ENCODE results near the gene IL17RA.
A peak's percentile ranks its signal among the peaks of the same experiment; 100 is the strongest.

The IL17RA gene

DNA sequence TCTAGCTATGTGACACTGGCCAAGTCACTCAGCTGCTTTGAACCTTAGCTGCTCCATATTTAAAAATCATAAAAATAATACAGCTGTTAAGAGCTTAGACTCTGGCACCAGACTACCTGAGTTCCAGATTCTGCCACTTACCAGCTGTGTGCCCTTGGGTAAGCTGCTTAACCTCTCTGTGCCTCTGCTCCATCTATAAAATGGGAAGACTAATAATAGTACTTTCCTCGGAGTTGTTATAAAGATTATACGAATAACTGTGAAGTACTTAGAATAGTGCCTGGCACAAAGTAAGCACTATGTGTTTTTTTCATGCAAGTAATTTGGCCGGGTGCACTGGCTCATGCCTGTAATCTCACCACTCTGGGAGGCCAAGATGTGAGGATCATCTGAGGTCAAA, 72.9 kb downstream of the IL17RA start:
- peaks cover 37% of the 10 kb centered on the region for H4K20me1 ChIP-seq (ENCODE audit: insufficient read depth, low read length, poor library complexity, severe bottlenecking)
- peak overlapping the region; percentile 79 for H3K4me2 ChIP-seq (ENCODE audit: low read depth, low read length, poor library complexity, severe bottlenecking)
- no peaks in the 10 kb centered on the region for H3K36me3 ChIP-seq (ENCODE audit: insufficient read depth, low read length)
- no peak overlapping the region for H2AFZ ChIP-seq (ENCODE audit: low read length)
- H3K9me2 ChIP-seq (replicated peaks; ENCODE audit: low read depth, low read length) = no peaks in the 10 kb centered on the region
- peak overlapping the region; percentile 78 for H3K4me3 ChIP-seq (ENCODE audit: low read length, poor library complexity, severe bottlenecking)
- TF ChIP-seq, protein P1, sequence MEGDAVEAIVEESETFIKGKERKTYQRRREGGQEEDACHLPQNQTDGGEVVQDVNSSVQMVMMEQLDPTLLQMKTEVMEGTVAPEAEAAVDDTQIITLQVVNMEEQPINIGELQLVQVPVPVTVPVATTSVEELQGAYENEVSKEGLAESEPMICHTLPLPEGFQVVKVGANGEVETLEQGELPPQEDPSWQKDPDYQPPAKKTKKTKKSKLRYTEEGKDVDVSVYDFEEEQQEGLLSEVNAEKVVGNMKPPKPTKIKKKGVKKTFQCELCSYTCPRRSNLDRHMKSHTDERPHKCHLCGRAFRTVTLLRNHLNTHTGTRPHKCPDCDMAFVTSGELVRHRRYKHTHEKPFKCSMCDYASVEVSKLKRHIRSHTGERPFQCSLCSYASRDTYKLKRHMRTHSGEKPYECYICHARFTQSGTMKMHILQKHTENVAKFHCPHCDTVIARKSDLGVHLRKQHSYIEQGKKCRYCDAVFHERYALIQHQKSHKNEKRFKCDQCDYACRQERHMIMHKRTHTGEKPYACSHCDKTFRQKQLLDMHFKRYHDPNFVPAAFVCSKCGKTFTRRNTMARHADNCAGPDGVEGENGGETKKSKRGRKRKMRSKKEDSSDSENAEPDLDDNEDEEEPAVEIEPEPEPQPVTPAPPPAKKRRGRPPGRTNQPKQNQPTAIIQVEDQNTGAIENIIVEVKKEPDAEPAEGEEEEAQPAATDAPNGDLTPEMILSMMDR (conservative IDR thresholded peaks at IDR 0.05; ENCODE audit: low read length) = no peak
- TF ChIP-seq EZH2phosphoT487 (IDR thresholded peaks at IDR 0.05; ENCODE audit: borderline replicate concordance) = no peak
- H3K9ac ChIP-seq (ENCODE audit: low read depth, low read length, poor library complexity, severe bottlenecking) = peak overlapping the region; percentile 69
- peaks cover 34% of the 10 kb centered on the region for H3K4me1 ChIP-seq (ENCODE audit: insufficient read depth, low read length, poor library complexity, severe bottlenecking)
- H3K9me3 ChIP-seq (ENCODE audit: insufficient read depth, low read depth, low read length) = no peaks in the 10 kb centered on the region
- H3K27me3 ChIP-seq (ENCODE audit: insufficient read depth, low read length, poor library complexity, severe bottlenecking) = no peaks in the 10 kb centered on the region
- H3F3A ChIP-seq (ENCODE audit: low read depth) = no peaks in the 10 kb centered on the region
- H3K79me2 ChIP-seq (ENCODE audit: insufficient read depth, low read length) = peaks cover 60% of the 10 kb centered on the region

DNA sequence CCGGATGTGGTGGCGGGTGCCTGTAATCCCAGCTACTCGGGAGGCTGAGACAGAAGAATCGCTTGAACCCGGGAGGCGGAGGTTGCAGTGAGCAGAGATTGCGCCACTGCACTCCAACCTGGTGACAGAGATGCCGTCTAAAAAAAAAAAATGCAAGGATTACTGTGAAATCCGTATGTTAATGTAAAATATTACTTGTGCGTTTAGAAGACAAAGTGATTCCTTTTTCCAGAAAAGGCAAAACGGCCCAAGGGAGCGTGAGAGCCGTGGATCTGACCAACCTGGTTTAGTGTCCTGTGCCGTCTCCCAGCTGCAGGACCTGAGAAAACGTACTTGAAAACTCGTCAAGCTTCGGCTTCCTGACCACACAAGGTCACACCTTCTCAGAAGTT, 73.4 kb downstream of the IL17RA start:
- no peaks in the 10 kb centered on the region for H3K36me3 ChIP-seq (ENCODE audit: insufficient read depth, low read length)
- H3K4me1 ChIP-seq (ENCODE audit: insufficient read depth, low read length, poor library complexity, severe bottlenecking) = peaks cover 30% of the 10 kb centered on the region
- TF ChIP-seq, protein P1 (conservative IDR thresholded peaks at IDR 0.05; ENCODE audit: low read length) = no peak
- TF ChIP-seq EZH2phosphoT487 (IDR thresholded peaks at IDR 0.05; ENCODE audit: borderline replicate concordance) = no peak
- peak overlapping the region; percentile 69 for H3K9ac ChIP-seq (ENCODE audit: low read depth, low read length, poor library complexity, severe bottlenecking)
- peak overlapping the region; percentile 78 for H3K4me3 ChIP-seq (ENCODE audit: low read length, poor library complexity, severe bottlenecking)
- H3F3A ChIP-seq (ENCODE audit: low read depth) = no peaks in the 10 kb centered on the region
- H2AFZ ChIP-seq (ENCODE audit: low read length) = peak overlapping the region; percentile 84; the same call in 1 of the 2 replicates
- H3K9me2 ChIP-seq (replicated peaks; ENCODE audit: low read depth, low read length) = no peaks in the 10 kb centered on the region
- H3K79me2 ChIP-seq (ENCODE audit: insufficient read depth, low read length) = peaks cover 56% of the 10 kb centered on the region
- no peaks in the 10 kb centered on the region for H3K27me3 ChIP-seq (ENCODE audit: insufficient read depth, low read length, poor library complexity, severe bottlenecking)
- H4K20me1 ChIP-seq (ENCODE audit: insufficient read depth, low read length, poor library complexity, severe bottlenecking) = peaks cover 32% of the 10 kb centered on the region
- H3K4me2 ChIP-seq (ENCODE audit: low read depth, low read length, poor library complexity, severe bottlenecking) = peak overlapping the region; percentile 79
- H3K9me3 ChIP-seq (ENCODE audit: insufficient read depth, low read depth, low read length) = no peaks in the 10 kb centered on the region

DNA sequence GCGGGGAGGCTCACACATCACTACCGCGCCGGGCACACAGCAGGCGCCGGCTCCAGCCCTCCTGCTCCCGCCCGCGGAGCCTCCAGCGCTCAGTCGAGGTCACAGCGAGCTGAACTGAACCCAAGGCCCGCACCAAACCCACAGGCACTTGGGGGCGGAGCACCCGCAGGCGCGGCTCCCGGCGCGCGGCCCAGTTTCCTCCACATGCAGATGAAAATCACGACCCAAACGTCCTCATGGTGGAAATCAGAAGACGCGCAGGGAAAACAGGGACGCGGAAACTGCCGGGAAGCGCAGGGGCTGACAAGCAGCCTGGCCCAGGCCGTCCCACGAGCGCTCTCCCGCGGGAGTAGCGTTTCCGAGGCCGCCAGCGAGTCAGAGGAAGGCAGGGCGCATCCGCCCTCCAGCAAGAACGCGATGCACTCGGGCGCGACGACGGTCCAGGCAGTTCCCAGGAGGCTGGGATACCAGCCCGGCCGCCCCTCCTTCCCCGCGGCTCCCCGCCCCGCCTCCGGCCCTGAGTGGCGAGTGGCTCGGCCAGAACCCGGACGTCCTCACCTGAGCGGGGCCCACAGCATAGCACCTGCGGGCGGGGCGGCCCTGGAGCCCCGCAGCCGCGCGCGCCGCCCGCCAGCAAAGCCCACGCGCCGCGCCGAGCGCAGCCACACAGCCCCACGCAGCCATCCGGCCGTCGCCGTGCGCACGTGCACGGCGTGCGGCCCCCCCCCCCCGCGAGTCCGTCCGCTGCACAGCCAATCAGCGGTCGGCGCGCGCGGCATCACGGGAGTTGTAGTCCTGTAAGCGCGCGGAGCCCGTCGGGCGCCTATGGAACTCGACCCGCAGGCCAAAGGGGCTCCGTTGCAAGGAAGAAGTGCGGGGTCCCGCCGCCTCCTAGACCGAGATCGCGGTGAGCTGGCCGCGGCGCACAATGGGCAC, 74.0 kb downstream of the IL17RA start, which contains the start of gene HDHD5:
Gene HDHD5 (minus strand): TSS at position 710 of the 936 bp plus-strand sequence. CDS start 26 bp downstream, at position 684.
- Histone ChIP-seq H3K79me2 (ENCODE audit: insufficient read depth, low read length) (peaks cover 49% of the 10 kb centered on the region), H3K27me3 (ENCODE audit: insufficient read depth, low read length, poor library complexity, severe bottlenecking) (no peaks in the 10 kb centered on the region), H3F3A (ENCODE audit: low read depth) (no peaks in the 10 kb centered on the region), H3K36me3 (ENCODE audit: insufficient read depth, low read length) (no peaks in the 10 kb centered on the region), H3K9me3 (ENCODE audit: insufficient read depth, low read depth, low read length) (no peaks in the 10 kb centered on the region), H3K4me2 (ENCODE audit: low read depth, low read length, poor library complexity, severe bottlenecking) (peak within 1 kb of the TSS; percentile 79), H3K4me3 (ENCODE audit: low read length, poor library complexity, severe bottlenecking) (peak within 1 kb of the TSS; percentile 78), H4K20me1 (ENCODE audit: insufficient read depth, low read length, poor library complexity, severe bottlenecking) (peaks cover 26% of the 10 kb centered on the region), H2AFZ (ENCODE audit: low read length) (peak within 1 kb of the TSS; percentile 95), H3K4me1 (ENCODE audit: insufficient read depth, low read length, poor library complexity, severe bottlenecking) (peaks cover 23% of the 10 kb centered on the region), H3K9me2 (replicated peaks; ENCODE audit: low read depth, low read length) (no peaks in the 10 kb centered on the region), H3K9ac (ENCODE audit: low read depth, low read length, poor library complexity, severe bottlenecking) (peak within 1 kb of the TSS; percentile 69)
- no peak for TF ChIP-seq EZH2phosphoT487 (IDR thresholded peaks at IDR 0.05; ENCODE audit: borderline replicate concordance)
- TF ChIP-seq, protein P1 (conservative IDR thresholded peaks at IDR 0.05; ENCODE audit: low read length) = no peak
